ENCODE measurements around the gene ARVCF. TPM values are rescaled to one million over a fixed set of nuclear protein-coding genes. Genes with fewer than 3 reads are reported as not detected.

ARVCF gene
- polyA plus RNA-seq, 1 of the 3 experiments (the other 2 are of a cell fraction), result 27.4 TPM

GRCh38 chr22:19970479-19971275, 45.9 kb downstream of the ARVCF start:
- Histone ChIP-seq H3K27me3 (ENCODE audit: insufficient read depth) (no peaks in the 10 kb centered on the region), H3K9me3 (no peaks in the 10 kb centered on the region), H3K4me3 (ENCODE audit: low read depth in 2 of 2, low read length in 1 of 2) (peak overlapping the region in 1 of 2 experiments; percentile 39; a peak in 1 of 4 replicates), H3K9ac (no peak overlapping the region), H3K4me2 (no peak overlapping the region), H2AFZ (ENCODE audit: low read depth) (no peak overlapping the region), H3K4me1 (ENCODE audit: control insufficient read depth in 1 of 2, insufficient read depth in 2 of 2, low read depth in 1 of 2, low read length in 1 of 2) (peaks cover 0 to 24% of the 10 kb centered on the region in 2 experiments; a peak in 1 of 4 replicates), H3K9me2 (no peaks in the 10 kb centered on the region), H4K20me1 (ENCODE audit: insufficient read depth) (0 out of 2 replicates have a peak, but pooled peaks cover 6% of the 10 kb centered on the region), H3K36me3 (replicated peaks in 1 of 2; ENCODE audit: control insufficient read depth in 1 of 2, insufficient read depth in 2 of 2, low read length in 1 of 2) (peaks cover 4 to 57% of the 10 kb centered on the region in 2 experiments), H3K79me2 (ENCODE audit: insufficient read depth) (no peaks in the 10 kb centered on the region), H3F3A (replicated peaks; ENCODE audit: insufficient read depth) (peaks cover 8% of the 10 kb centered on the region), H3K27ac (ENCODE audit: low read depth in 2 of 2, low read length in 1 of 2) (peak overlapping the region in 1 of 2 experiments; percentile 35; a peak in 1 of 4 replicates)
- ChIA-PET POLR2A (interaction anchor here (1.2 to 6.7 kb wide), 4 partner anchors 13 to 43 kb away, joined by 3 to 63 read pairs (median 5); no protein-coding TSS in a partner anchor), CTCF (interaction anchor here (0.7 to 16.4 kb wide), 26 partner anchors 8 to 240 kb away, joined by 3 to 501 read pairs (median 5); partner anchors contain the start of gene TANGO2)
- TF ChIP-seq MXI1 (IDR thresholded peaks at IDR 0.05; ENCODE audit: low read depth, low read length), result peak; percentile 54; the same call in 1 of the 2 replicates
- peak; percentile 91 for TF ChIP-seq RAD21 (IDR thresholded peaks at IDR 0.05; ENCODE audit: low read length)
- TF ChIP-seq EP300 (IDR thresholded peaks at IDR 0.05; ENCODE audit: borderline replicate concordance in 1 of 2, low read depth in 1 of 2, low read length in 1 of 2), result no peak
- TF ChIP-seq FOSL2 (IDR thresholded peaks at IDR 0.05; ENCODE audit: borderline replicate concordance, low read depth), result no peak
- TF ChIP-seq SIN3A (IDR thresholded peaks at IDR 0.05; ENCODE audit: borderline replicate concordance, low read depth, low read length), result no peak
- peak; percentile 86 for TF ChIP-seq CTCF (IDR thresholded peaks at IDR 0.05)
- TF ChIP-seq FOXJ3 (CRISPR knock-in tag; IDR thresholded peaks at IDR 0.05), result no peak
- no peak for TF ChIP-seq USF1 (IDR thresholded peaks at IDR 0.05; ENCODE audit: borderline replicate concordance, low read depth)
- TF ChIP-seq NRF1 (IDR thresholded peaks at IDR 0.05; ENCODE audit: low read depth, low read length), result peak; percentile 29; the same call in 1 of the 2 replicates
- TF ChIP-seq CHD2 (IDR thresholded peaks at IDR 0.05; ENCODE audit: low read length, partially characterized antibody), result peak; percentile 13
- TF ChIP-seq PBX3 (IDR thresholded peaks at IDR 0.05), result no peak
- peak; percentile 95 for TF ChIP-seq SMC3 (IDR thresholded peaks at IDR 0.05; ENCODE audit: low read depth, low read length)
- TF ChIP-seq JUND (IDR thresholded peaks at IDR 0.05), result no peak
- no peak for TF ChIP-seq POLR2AphosphoS5 (IDR thresholded peaks at IDR 0.05; ENCODE audit: low read depth, low read length)
- TF ChIP-seq GABPA (IDR thresholded peaks at IDR 0.05; ENCODE audit: low read depth), result no peak
- TF ChIP-seq ZBTB33 (IDR thresholded peaks at IDR 0.05; ENCODE audit: borderline replicate concordance, low read depth), result no peak
- no peak for TF ChIP-seq REST (IDR thresholded peaks at IDR 0.05; ENCODE audit: low read depth, low read length)
- TF ChIP-seq YY1 (IDR thresholded peaks at IDR 0.05; ENCODE audit: low read depth), result no peak
- peak; percentile 91 for DNase-seq
- 79% methylated on average over 16 of the region's 25 CpGs for WGBS (ENCODE audit: low lambda C conversion rate)

Measured in SK-N-SH (cell line).